WTC11 (cell line): ENCODE data around the gene ZNF230. TPM values are rescaled to one million over a fixed set of nuclear protein-coding genes. Genes with fewer than 3 reads are reported as not detected.
A peak's percentile ranks its signal among the peaks of the same experiment; 100 is the strongest.

Experiments
- ATAC-seq: fragments of 200-7000 bp; cut with Tn5 transposase; 2 replicates; pipeline ENCODE4 v1.10.0; 2021; ENCODE audit warnings: mild to moderate bottlenecking, moderate library complexity
- CTCF ChIA-PET: fragments of 300-600 bp; sonication (Branson Sonifier 250); formaldehyde crosslinking; loops from one replicate; lab custom pipeline; 2021; ENCODE audit warnings: antibody characterized with exemption; lab: Charles Lee
- POLR2A ChIA-PET: fragments of 350-600 bp; sonication (Branson Sonifier 250); formaldehyde crosslinking; loops from one replicate; lab custom pipeline; 2021; ENCODE audit warnings: antibody characterized with exemption; lab: Charles Lee
- DNase-seq: peaks from one replicate; pipeline ENCODE4 v3.0.0; 2021; ENCODE audit warnings: low spot score
- H3K27ac Mint-ChIP-seq: 2 replicates; pipeline ENCODE4 v1.8.0; 2021; ENCODE audit warnings: mixed read lengths
- H3K27me3 Mint-ChIP-seq: 2 replicates; pipeline ENCODE4 v1.8.0; 2021; ENCODE audit warnings: low read depth, mild to moderate bottlenecking, moderate library complexity, mixed read lengths
- H3K36me3 Mint-ChIP-seq: 2 replicates; pipeline ENCODE4 v1.8.0; 2021; ENCODE audit warnings: mixed read lengths
- H3K4me1 Mint-ChIP-seq: 2 replicates; pipeline ENCODE4 v1.8.0; 2022; ENCODE audit warnings: mixed read lengths
- H3K4me3 Mint-ChIP-seq: 2 replicates; pipeline ENCODE4 v1.8.0; 2021; ENCODE audit warnings: mild to moderate bottlenecking, moderate library complexity, mixed read lengths
- H3K9me3 Mint-ChIP-seq: 2 replicates; pipeline ENCODE4 v1.8.0; 2021; ENCODE audit warnings: mixed read lengths
- FOXK1 ChIP-seq: sonication (generic); formaldehyde crosslinking; IDR thresholded peaks from 2 replicates; pipeline ENCODE4 v1.8.0; 2022; ENCODE audit warnings: mild to moderate bottlenecking, moderate library complexity, missing genetic modification reagents
- GABPB1 ChIP-seq: sonication (generic); formaldehyde crosslinking; IDR thresholded peaks from 2 replicates; pipeline ENCODE4 v1.8.1; 2023; ENCODE audit warnings: mild to moderate bottlenecking, missing genetic modification reagents
- GRHL2 ChIP-seq: fragments of 250-450 bp; sonication (Bioruptor Pico); IDR thresholded peaks from 2 replicates; pipeline ENCODE4 v1.8.0; 2022; ENCODE audit warnings: mild to moderate bottlenecking, moderate library complexity; ENCODE audit not compliant: insufficient replicate concordance, severe bottlenecking
- JUN ChIP-seq: sonication (generic); formaldehyde crosslinking; IDR thresholded peaks from 2 replicates; pipeline ENCODE4 v1.8.0; 2023; ENCODE audit warnings: mild to moderate bottlenecking, missing genetic modification reagents
- KAT7 ChIP-seq: sonication (generic); formaldehyde crosslinking; IDR thresholded peaks from 2 replicates; pipeline ENCODE4 v1.8.1; 2023; ENCODE audit warnings: missing genetic modification reagents, mild to moderate bottlenecking, borderline replicate concordance
- NFYB ChIP-seq: sonication (generic); formaldehyde crosslinking; conservative IDR thresholded peaks from 2 replicates; pipeline ENCODE4 v1.8.0; 2022; ENCODE audit warnings: low read depth, missing genetic modification reagents
- NR1H2 ChIP-seq: sonication (generic); formaldehyde crosslinking; IDR thresholded peaks from 2 replicates; pipeline ENCODE4 v1.9.0; 2021; ENCODE audit warnings: mild to moderate bottlenecking, moderate library complexity, missing genetic modification reagents
- NR2C2 ChIP-seq: sonication (generic); formaldehyde crosslinking; IDR thresholded peaks from 2 replicates; pipeline ENCODE4 v1.8.0; 2022; ENCODE audit warnings: mild to moderate bottlenecking, missing genetic modification reagents
- PRRX2 ChIP-seq: fragments of 250-450 bp; sonication (Bioruptor Pico); IDR thresholded peaks from 2 replicates; pipeline ENCODE4 v1.8.0; 2021; ENCODE audit warnings: mild to moderate bottlenecking
- RELA ChIP-seq: sonication (generic); formaldehyde crosslinking; IDR thresholded peaks from 2 replicates; pipeline ENCODE4 v1.8.1; 2022; ENCODE audit warnings: missing genetic modification reagents, mild to moderate bottlenecking, borderline replicate concordance
- RORB ChIP-seq: fragments of 250-450 bp; sonication (Bioruptor Pico); IDR thresholded peaks from 2 replicates; pipeline ENCODE4 v1.9.0; 2021; ENCODE audit warnings: mild to moderate bottlenecking
- SP1 ChIP-seq: sonication (generic); formaldehyde crosslinking; conservative IDR thresholded peaks from 2 replicates; pipeline ENCODE4 v1.8.1; 2022; ENCODE audit warnings: missing genetic modification reagents
- TEAD1 ChIP-seq: sonication (generic); formaldehyde crosslinking; IDR thresholded peaks from 2 replicates; pipeline ENCODE4 v1.8.0; 2022; ENCODE audit warnings: mild to moderate bottlenecking, missing genetic modification reagents
- ZBTB21 ChIP-seq: sonication (generic); formaldehyde crosslinking; IDR thresholded peaks from 2 replicates; pipeline ENCODE4 v1.8.1; 2023; ENCODE audit warnings: mild to moderate bottlenecking, missing genetic modification reagents, borderline replicate concordance
- ZNF232 ChIP-seq: sonication (generic); formaldehyde crosslinking; IDR thresholded peaks from 2 replicates; pipeline ENCODE4 v1.8.0; 2022; ENCODE audit warnings: mild to moderate bottlenecking, missing genetic modification reagents
- ZNF416 ChIP-seq: fragments of 250-450 bp; sonication (Bioruptor Pico); IDR thresholded peaks from 2 replicates; pipeline ENCODE4 v1.9.0; 2021; ENCODE audit warnings: mild to moderate bottlenecking, inconsistent platforms
- ZNF423 ChIP-seq: fragments of 250-450 bp; sonication (Bioruptor Pico); IDR thresholded peaks from 2 replicates; pipeline ENCODE4 v2.1.2; 2022; ENCODE audit warnings: mild to moderate bottlenecking, moderate library complexity
- ZNF512 ChIP-seq: sonication (generic); formaldehyde crosslinking; IDR thresholded peaks from 2 replicates; pipeline ENCODE4 v1.8.1; 2022; ENCODE audit warnings: missing genetic modification reagents, borderline replicate concordance
- total RNA-seq: library from RNA; stranded (reverse); gene quantifications from 3 replicates; pipeline ENCODE4 v1.2.3, GENCODE V29; 2021
- TF ChIP-seq, protein P1 (sequence below): sonication (generic); formaldehyde crosslinking; IDR thresholded peaks from 2 replicates; pipeline ENCODE4 v1.8.1; 2023; ENCODE audit warnings: mild to moderate bottlenecking, missing genetic modification reagents
- TF ChIP-seq, protein P2 (sequence below): sonication (generic); formaldehyde crosslinking; IDR thresholded peaks from 2 replicates; pipeline ENCODE4 v1.8.1; 2022; ENCODE audit warnings: mild to moderate bottlenecking, moderate library complexity, missing genetic modification reagents

ZNF230 gene
- total RNA-seq, 1 experiment from 2014 or later = 3.5 TPM

- no peak for TF ChIP-seq ZBTB21 (CRISPR knock-in tag)
Observed at GRCh38 chr19:43997631-43998290, 5.0 kb upstream of the ZNF230 start (continued).

DNA sequence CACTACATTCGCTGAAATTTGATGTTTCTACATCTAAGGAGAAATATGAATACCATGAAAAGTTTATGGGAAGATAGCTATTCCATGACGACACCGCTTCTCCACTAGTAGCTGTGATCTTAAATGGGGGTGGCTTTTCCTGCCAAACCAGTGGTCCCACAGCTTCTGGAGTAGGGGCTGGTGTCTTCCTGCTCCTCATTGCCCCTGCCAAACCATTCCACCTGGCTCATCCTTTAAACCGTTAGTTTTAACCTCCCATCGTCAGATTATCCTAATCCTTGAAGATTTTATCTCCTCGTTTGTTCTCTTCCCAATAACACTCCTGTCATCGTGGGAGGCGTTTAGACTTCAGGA, 568 bp upstream of the ZNF230 start:
- peaks cover 5% of the 10 kb centered on the region; the same call in 1 of the 2 replicates for H3K27me3 Mint-ChIP-seq
- TF ChIP-seq ZNF423 (CRISPR knock-in tag) = no peak
- no peak for TF ChIP-seq ZNF416 (CRISPR knock-in tag)
- no peak for TF ChIP-seq NFYB (CRISPR knock-in tag)
- peaks cover 37% of the 10 kb centered on the region for H3K9me3 Mint-ChIP-seq
- H3K4me3 Mint-ChIP-seq = peak overlapping the region; percentile 98
- POLR2A ChIA-PET = no interaction called here
- peaks cover 22% of the 10 kb centered on the region for H3K36me3 Mint-ChIP-seq
- H3K27ac Mint-ChIP-seq = peak overlapping the region; percentile 58
- CTCF ChIA-PET = interaction anchor here (1.3 kb wide), 1 partner anchor 51 kb away, joined by 4 read pairs; the partner anchor contains the start of gene ZNF221
- DNase-seq (no peak), ATAC-seq (no peak)
- peaks cover 12% of the 10 kb centered on the region for H3K4me1 Mint-ChIP-seq

DNA sequence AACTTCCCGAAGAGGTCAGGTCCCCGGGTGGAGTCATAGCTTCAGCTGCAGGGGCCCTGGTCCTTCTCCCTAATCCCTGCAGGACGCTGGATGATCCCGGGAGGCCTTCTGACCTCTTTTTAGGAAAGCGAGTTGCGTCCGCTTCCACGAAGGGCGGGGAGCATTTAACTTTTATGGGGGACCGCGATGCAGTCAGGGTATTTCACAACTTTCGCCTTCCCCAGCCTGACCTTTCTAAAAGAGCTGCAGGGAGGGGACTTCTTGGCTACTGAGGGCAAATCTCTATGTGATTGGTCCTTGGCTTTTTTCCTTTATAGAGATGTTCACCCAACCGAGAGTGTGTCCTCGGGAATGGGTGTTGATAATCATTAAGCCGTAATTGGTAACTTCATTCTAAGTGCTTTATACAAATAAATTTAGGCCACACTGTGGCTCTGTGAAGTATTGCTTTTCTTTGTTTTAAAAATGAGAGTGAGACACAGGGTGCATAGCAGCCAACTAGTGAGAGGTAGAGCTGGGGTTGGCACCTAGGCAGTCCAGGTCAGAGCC, 778 bp downstream of the ZNF230 start:
- Mint-ChIP-seq H3K27ac (no peak overlapping the region), H3K27me3 (peaks cover 5% of the 10 kb centered on the region; the same call in 1 of the 2 replicates), H3K9me3 (peaks cover 39% of the 10 kb centered on the region), H3K36me3 (peaks cover 27% of the 10 kb centered on the region), H3K4me3 (peak overlapping the region; percentile 98), H3K4me1 (peaks cover 12% of the 10 kb centered on the region)
- ChIA-PET CTCF (interaction anchor here (0.9 kb wide), 2 partner anchors 52 to 69 kb away, joined by 3 to 4 read pairs; partner anchors contain the start of gene ZNF221), POLR2A (no interaction called here)
- DNase-seq (no peak), ATAC-seq (no peak)
- TF ChIP-seq GRHL2 (CRISPR knock-in tag) = no peak
- no peak for TF ChIP-seq PRRX2 (CRISPR knock-in tag)
- no peak for TF ChIP-seq RORB (CRISPR knock-in tag)
- TF ChIP-seq NR2C2 (CRISPR knock-in tag) = no peak
- TF ChIP-seq FOXK1 = no peak
- TF ChIP-seq, protein P1, sequence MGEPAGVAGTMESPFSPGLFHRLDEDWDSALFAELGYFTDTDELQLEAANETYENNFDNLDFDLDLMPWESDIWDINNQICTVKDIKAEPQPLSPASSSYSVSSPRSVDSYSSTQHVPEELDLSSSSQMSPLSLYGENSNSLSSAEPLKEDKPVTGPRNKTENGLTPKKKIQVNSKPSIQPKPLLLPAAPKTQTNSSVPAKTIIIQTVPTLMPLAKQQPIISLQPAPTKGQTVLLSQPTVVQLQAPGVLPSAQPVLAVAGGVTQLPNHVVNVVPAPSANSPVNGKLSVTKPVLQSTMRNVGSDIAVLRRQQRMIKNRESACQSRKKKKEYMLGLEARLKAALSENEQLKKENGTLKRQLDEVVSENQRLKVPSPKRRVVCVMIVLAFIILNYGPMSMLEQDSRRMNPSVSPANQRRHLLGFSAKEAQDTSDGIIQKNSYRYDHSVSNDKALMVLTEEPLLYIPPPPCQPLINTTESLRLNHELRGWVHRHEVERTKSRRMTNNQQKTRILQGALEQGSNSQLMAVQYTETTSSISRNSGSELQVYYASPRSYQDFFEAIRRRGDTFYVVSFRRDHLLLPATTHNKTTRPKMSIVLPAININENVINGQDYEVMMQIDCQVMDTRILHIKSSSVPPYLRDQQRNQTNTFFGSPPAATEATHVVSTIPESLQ (CRISPR knock-in tag) = no peak
- TF ChIP-seq GABPB1 (CRISPR knock-in tag) = no peak
- TF ChIP-seq, protein P2, sequence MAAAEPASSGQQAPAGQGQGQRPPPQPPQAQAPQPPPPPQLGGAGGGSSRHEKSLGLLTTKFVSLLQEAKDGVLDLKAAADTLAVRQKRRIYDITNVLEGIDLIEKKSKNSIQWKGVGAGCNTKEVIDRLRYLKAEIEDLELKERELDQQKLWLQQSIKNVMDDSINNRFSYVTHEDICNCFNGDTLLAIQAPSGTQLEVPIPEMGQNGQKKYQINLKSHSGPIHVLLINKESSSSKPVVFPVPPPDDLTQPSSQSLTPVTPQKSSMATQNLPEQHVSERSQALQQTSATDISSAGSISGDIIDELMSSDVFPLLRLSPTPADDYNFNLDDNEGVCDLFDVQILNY = no peak
- no peak for TF ChIP-seq ZNF512
- no peak for TF ChIP-seq SP1 (CRISPR knock-in tag)
- TF ChIP-seq KAT7 (CRISPR knock-in tag) = no peak
- TF ChIP-seq NR1H2 (CRISPR knock-in tag) = no peak
- no peak for TF ChIP-seq NFYB (CRISPR knock-in tag)
- TF ChIP-seq RELA (CRISPR knock-in tag) = no peak
- TF ChIP-seq ZNF232 (CRISPR knock-in tag) = no peak
- no peak for TF ChIP-seq TEAD1
- TF ChIP-seq JUN = no peak
